ENCODE measurements around the gene AZGP1. TPM values are rescaled to one million over a fixed set of nuclear protein-coding genes. Genes with fewer than 3 reads are reported as not detected.
"Not testable (repeated sequence)": the region's sequence is repeated elsewhere in the genome, so short reads cannot be mapped to it uniquely, and the experiment has no call there.

Gene AZGP1
- total RNA-seq, 1 experiment from 2014 or later = not detected

- DNase-seq (ENCODE audit: low read depth) = no peak
These were observed 21.8 kb upstream of the AZGP1 start for GRCh38 chr7:99997545-99998137.

DNA sequence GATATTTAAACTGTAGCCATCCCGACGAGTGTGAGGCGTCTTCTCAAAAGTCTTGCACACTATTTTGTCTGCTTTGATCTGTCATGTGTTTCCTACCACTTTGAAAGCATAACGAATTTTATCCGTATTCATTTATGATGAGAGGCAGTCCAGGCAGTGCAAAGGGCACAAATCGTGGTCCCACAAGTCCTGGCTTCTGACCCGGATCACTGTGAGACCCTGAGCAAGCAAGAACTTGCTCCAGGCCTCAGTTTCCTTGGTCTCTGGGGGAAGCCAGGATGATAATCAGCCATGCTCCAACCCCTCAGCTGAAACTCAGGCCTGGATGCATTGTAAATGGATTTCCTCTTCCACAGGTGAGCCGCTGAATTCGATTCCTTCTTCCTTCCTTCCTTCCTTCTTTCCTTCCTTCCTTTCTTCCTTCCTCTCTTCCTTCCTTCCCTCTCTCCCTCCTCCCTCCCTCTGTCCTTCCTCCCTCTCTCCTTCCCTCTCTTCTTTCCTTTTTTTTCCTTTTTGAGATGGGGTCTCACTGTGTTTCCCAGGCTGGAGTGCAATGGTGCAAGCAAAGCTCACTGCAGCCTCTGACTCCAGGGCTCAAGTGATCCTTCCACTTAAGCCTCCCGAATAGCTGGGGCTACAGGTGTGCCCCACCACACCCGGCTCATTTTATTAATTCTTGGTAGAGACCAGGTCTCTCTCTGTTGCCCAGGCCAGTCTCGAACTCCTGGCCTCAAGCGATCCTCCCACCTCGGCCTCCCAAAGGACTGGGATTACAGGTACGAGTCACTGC is 21.1 kb upstream of the AZGP1 start:
- DNase-seq (ENCODE audit: low read depth) = no peak

DNA sequence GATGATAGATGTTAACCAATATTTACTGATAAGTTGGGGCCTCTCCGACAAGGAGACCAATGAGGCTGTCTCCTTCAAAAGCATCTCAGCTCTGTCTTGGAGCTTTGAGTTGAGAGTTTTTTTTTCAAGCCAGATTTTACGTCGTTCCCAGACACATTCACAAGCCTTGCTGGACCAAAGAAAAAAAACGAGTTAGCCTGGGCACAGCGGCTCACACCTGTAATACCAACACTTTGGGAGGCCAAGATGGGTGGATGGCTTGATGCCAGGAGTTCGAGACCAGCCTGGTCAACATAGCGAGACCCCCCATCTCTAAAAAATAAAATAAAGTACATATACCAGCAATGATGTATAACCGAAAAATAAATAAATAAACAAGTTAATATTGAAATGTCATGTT is 19.0 kb upstream of the AZGP1 start:
- no peak for DNase-seq (ENCODE audit: low read depth)

DNA sequence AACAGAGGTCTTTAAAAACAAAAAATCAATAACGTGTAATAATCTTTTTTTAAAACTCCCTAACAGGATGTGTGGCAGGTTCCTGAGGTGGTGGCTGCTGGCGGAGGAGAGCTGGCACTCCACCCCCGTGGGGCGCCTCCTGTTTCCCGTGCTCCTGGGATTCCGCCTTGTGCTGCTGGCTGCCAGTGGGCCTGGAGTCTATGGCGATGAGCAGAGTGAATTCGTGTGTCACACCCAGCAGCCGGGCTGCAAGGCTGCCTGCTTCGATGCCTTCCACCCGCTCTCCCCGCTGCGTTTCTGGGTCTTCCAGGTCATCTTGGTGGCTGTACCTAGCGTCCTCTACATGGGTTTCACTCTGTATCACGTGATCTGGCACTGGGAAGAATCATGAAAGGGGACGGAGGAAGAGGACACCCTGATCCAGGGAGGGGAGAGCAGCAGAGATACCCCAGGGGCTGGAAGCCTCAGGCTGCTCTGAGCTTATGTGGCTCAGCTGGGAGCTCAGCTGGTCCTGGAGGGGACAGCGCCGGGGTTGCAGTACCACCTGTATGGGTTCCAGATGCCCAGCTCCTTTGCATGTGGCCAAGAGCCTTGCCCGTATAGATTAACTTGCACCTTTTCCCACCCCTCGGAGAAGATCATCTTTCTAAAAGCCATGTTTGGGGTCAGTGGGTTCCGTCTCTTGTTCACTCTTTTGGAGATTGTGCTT is 16.7 kb upstream of the AZGP1 start:
- no peak for DNase-seq (ENCODE audit: low read depth)

DNA sequence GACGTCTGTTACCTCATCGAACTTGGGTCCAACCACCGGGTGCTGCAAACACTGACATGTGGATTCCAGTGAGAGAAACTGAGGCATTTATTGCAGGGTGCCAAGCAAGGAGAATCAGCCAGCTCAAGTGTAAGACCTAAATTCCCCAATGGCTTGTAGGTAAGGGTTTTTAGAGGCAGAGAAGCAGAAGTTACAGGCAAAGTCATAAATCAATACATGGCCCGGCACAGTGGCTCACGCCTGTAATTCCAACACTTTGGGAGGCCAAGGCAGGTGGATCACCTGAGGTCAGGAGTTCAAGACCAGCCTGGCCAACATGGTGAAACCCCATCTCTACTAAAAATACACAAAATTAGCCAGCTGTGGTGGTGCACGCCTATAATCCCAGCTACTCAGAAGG is 15.7 kb upstream of the AZGP1 start:
- not testable (repeated sequence) for DNase-seq (ENCODE audit: low read depth)

GRCh38 chr7:99990460-99990852 is 14.6 kb upstream of the AZGP1 start:
- DNase-seq (ENCODE audit: low read depth) = no peak

- no peak for DNase-seq (ENCODE audit: low read depth)
These were observed 12.0 kb upstream of the AZGP1 start for GRCh38 chr7:99987846-99988245.

- DNase-seq (ENCODE audit: low read depth) = not testable (repeated sequence)
These were observed 11.5 kb upstream of the AZGP1 start for GRCh38 chr7:99987306-99987705.

- DNase-seq (ENCODE audit: low read depth) = no peak
These were observed 8.8 kb upstream of the AZGP1 start for GRCh38 chr7:99984593-99984992.

DNA sequence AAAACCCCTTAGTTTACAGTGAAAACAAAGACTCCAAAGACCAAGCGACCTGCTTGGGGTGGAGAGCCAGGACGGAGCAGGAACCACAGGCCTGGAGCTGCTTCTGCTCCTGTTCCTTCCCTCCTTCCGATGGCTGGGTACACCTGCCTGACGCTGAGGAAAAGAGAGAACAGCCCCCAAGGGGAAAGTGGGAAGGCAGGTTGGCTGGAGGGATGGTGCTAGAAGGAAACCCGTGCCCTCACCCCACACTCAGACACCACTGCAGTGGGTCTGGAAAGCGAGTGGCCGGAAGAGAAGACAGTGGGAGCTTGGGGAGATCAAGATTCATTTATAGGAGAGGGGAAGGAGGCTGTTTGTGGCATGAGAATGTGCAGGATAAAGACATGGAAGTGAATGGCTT is 5.2 kb upstream of the AZGP1 start:
- not testable (repeated sequence) for DNase-seq (ENCODE audit: low read depth)

DNA sequence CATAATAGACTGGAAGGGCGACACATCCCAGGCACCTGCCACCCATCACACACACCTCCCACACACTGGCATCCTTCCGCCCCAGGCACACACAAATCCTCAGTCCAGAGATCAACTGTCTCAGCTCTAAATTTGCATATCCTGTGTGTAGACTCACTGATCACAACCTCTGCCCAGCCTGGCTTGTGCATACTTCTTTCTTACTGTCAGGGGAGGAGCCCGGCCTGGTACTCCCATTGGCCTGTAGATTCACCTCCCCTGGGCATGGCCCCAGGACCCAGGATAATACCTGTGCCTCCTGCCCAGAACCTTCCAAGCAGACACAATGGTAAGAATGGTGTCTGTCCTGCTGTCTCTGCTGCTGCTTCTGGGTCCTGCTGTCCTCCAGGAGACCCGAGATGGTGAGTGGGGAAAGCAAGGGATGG is 4.6 kb upstream of the AZGP1 start:
- DNase-seq (ENCODE audit: low read depth) = not testable (repeated sequence)

DNA sequence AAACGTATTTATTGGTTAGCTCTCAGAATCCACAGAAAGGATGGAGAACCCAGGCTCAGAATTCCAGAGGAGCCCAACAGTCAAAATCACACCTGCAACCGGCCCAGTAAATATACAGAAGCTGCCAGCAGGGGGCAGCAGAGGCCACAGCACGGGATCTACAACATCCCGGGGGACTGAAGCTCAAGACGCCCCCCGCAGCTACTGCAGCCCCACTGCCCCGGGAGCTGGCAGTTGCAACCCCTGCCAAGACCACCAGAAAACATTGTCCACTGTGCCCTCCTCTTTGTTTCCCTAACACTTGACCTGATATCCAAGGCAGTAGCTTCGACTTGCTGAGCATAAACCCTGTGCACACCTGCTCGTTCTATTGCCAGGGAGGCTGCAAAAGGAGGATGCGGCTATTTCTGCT is 4.0 kb upstream of the AZGP1 start:
- DNase-seq (ENCODE audit: low read depth) = not testable (repeated sequence)

DNA sequence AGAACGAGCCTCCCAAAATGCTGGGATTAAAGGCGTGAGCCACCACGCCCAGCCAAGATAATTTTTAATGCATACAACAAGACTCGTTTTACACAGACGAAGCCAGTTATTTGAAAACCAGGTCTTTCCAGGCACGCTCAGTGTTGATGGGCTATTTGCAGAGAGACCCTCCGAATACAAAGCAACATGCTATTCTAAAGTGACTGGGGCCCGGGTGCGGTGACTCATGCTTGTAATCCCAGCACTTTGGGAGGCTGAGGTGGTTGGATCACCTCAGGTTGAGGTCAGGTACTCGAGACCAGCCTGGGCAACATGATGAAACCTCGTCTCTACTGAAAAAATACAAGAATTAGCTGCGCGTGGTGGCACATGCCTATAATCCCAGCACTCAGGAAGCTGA is 795 bp upstream of the AZGP1 start:
- no peak for DNase-seq (ENCODE audit: low read depth)

DNA sequence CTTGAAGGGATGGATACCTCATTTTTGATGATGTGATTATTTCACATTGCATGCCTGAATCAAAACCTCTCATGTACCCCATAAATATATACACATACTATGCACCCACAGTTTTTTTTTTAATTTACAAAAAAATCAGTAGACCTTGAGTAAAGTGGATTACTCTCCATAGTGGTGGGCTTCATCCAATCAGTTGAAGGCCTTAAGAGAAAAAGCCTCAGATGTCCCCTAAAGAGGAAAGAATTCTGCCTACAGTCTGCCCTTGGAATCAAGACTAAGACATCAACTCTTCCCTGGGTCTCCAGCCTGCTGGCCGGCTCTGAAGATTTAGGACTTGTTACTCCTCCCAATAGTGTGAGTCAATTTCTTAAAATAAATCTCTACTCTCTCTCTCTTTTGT is 1.1 kb downstream of the AZGP1 start:
- DNase-seq (ENCODE audit: low read depth) = no peak

DNA sequence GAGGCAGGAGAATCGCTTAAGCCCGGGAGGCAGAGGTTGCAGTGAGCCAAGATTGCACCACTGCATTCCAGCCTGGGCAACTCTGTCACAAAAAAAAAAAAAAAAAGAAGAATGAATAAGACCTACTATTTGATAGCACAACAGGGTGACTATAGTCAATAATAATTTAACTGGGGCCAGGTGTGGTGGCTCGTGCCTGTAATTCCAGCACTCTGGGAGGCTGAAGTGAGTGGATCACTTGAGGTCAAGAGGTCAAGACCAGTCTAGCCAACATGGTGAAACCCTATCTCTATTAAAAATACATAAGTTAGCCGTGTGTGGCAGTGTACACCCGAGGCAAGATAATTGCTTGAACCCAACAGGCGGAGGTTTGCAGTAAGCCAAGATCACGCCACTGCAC is 2.0 kb downstream of the AZGP1 start:
- not testable (repeated sequence) for DNase-seq (ENCODE audit: low read depth)

GRCh38 chr7:99971242-99971641 is 4.6 kb downstream of the AZGP1 start:
- no peak for DNase-seq (ENCODE audit: low read depth)

DNA sequence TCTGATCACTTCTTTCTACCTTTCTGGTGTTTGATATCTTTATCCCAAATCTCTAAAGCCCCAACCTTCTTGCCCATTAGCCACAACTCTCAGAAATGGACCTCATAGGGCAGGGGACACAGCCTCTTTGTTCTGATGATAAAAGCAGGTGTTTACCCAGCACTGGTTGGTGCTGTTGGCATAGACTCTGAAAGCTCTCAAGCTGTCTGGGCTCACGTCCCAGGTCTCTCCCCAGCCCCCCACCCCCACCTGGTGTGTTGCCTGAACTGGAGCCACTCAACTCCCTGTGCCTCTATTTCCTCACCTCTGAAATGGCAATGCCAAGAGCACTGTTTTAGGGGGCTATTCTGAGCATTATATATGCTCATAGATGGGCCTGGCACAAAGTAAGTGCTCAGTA is 6.0 kb downstream of the AZGP1 start:
- not testable (repeated sequence) for DNase-seq (ENCODE audit: low read depth)

GRCh38 chr7:99969298-99969697 is 6.5 kb downstream of the AZGP1 start:
- no peak for DNase-seq (ENCODE audit: low read depth)

DNA sequence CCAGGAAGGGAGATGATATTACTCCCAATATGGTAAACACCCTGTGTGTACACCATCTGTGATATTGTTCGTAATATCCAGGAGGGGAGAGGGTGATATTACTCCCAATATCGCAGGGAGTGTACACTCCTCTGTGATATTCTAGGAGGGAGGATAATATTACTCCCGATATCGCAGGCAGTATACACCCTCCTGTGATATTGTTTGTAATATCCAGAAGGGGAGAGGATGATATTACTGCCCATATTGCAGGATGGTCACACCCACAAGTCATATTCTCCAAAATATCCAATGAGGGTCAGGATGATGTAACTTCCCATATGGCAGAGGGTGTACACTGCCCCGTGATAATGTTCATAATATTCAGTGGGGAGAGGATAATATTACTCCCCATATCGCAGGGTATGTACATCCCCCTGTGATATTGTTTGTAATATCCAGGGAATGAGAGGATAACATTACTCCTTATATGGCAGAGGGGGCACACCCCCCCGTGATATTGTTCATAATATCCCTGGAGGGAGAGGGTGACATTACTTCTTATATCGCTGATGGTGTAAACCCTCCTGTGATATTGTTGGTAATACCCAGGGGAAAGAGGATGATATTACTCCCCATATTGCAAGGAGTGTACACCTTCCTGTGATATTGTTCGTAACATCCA is 17.1 kb downstream of the AZGP1 start:
- DNase-seq (ENCODE audit: low read depth) = no peak

DNA sequence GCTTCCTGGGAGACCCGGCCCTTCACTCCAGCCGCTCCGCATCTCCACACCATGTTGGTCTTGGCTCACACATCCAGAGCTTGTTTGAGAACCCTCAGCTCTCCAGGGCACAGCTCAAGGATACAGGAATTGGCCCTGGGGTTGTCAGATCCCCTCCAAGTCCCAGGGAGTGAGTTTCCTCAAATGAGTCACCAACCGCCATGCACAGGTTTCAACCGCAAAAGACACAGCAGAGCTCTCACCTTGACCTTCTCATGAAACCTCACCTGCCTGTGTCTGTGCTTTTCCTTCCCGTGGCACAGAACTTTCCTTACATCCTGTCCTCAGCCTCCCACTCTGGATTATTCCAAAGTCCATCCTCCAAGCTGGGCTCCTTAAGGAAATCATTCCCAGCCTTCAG is 20.6 kb downstream of the AZGP1 start:
- DNase-seq (ENCODE audit: low read depth) = no peak

GRCh38 chr7:99954643-99955042 is 21.2 kb downstream of the AZGP1 start:
- not testable (repeated sequence) for DNase-seq (ENCODE audit: low read depth)

DNA sequence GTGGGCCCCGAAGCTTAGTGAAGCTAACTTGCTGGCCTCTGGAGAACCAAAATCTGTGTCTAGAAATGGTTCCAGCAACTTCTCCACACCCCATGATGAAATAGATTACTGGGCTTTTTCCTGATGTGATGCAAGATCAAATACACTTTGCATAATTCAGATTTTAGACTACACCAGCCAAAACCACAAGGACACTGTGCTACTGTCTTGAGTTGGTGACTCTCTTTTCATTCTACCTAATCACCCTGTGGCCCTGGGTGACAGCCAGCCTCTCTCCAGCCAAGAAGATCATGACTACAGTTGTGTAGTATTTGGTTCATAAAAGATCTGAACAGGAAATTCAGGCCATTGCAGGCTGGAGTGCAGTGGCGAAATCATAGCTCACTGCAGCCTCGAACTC is 22.2 kb downstream of the AZGP1 start:
- no peak for DNase-seq (ENCODE audit: low read depth)

Measured in HT1080 (cell line).